Measurements from ENCODE around the gene ATOSA. TPM values are rescaled to one million over a fixed set of nuclear protein-coding genes. Genes with fewer than 3 reads are reported as not detected.

Gene ATOSA
- total RNA-seq, 1 donor from 2014 or later = 14.8 TPM

GRCh38 chr15:52636459-52636858 is 42.7 kb downstream of the ATOSA start:
- Mint-ChIP-seq H3K27me3 (ENCODE audit: insufficient read depth) (no peaks in the 10 kb centered on the region), H3K36me3 (ENCODE audit: low read depth) (peaks cover 11% of the 10 kb centered on the region), H3K4me3 (no peak overlapping the region), H3K9me3 (no peaks in the 10 kb centered on the region), H3K4me1 (ENCODE audit: low read depth) (peaks cover 6% of the 10 kb centered on the region), H3K27ac (no peak overlapping the region)
- intact Hi-C loops (cut with micrococcal nuclease) = no loop called here
- no peak for DNase-seq (ENCODE audit: low spot score)

- H3K4me3 Mint-ChIP-seq = no peak overlapping the region
- no peaks in the 10 kb centered on the region for H3K27me3 Mint-ChIP-seq (ENCODE audit: insufficient read depth)
- intact Hi-C loops (cut with micrococcal nuclease) = no loop called here
- DNase-seq (ENCODE audit: low spot score) = no peak
- H3K27ac Mint-ChIP-seq = no peak overlapping the region
- peaks cover under 1% of the 10 kb centered on the region for H3K4me1 Mint-ChIP-seq (ENCODE audit: low read depth)
- H3K36me3 Mint-ChIP-seq (ENCODE audit: low read depth) = peaks cover 11% of the 10 kb centered on the region
- no peaks in the 10 kb centered on the region for H3K9me3 Mint-ChIP-seq
Measured at GRCh38 chr15:52635908-52636307, 43.3 kb downstream of the ATOSA start.

Other genes starting within 250 kb of the ATOSA start
- gene MYO5A, start 150.5 kb downstream of the ATOSA start, total RNA-seq = 26.2 and 27.8 TPM in 2 replicates
- 195 and 216 TPM in 2 replicates for gene ARPP19, start 110.4 kb downstream of the ATOSA start, total RNA-seq
- not detected in 2 replicates for gene ONECUT1, start 110.9 kb upstream of the ATOSA start, total RNA-seq